CD14-positive monocyte (primary cell): ENCODE measurements around the gene GSTA2. TPM values are rescaled to one million over a fixed set of nuclear protein-coding genes. Genes with fewer than 3 reads are reported as not detected.

ENCODE experiments used
- DNase-seq, 3 donors: peaks; one replicate each; pipeline ENCODE4 v3.0.0-alpha.2; 2011 to 2022
- H2AFZ ChIP-seq: 2 replicates; pipeline ENCODE4 v1.6.0; 2012; ENCODE audit warnings: mild to moderate bottlenecking, low read depth, low read length, inconsistent platforms; ENCODE audit not compliant: insufficient read depth, poor library complexity, severe bottlenecking
- H3K27ac ChIP-seq, 2 donors: 1 replicate in 1 of 2; 2 replicates in 1 of 2; pipeline ENCODE4 v1.5.1; 2012 to 2013; ENCODE audit warnings: low read length in 2 of 2, control low read depth in 1 of 2, inconsistent platforms in 1 of 2, low read depth in 1 of 2, mild to moderate bottlenecking in 1 of 2
- H3K27me3 ChIP-seq, 2 donors: one replicate each; pipeline versions ENCODE4 v1.6.0 to v1.6.1; 2011 to 2013; ENCODE audit warnings: low read length in 2 of 2; ENCODE audit not compliant: control insufficient read depth in 2 of 2, insufficient read depth in 2 of 2
- H3K36me3 ChIP-seq, 2 donors: replicated peaks in 1 of 2; 1 replicate in 1 of 2; 2 replicates in 1 of 2; pipeline versions ENCODE4 v1.5.1 to v1.6.1; 2012 to 2013; ENCODE audit warnings: low read length in 2 of 2, control low read depth in 1 of 2, inconsistent platforms in 1 of 2, mild to moderate bottlenecking in 1 of 2; ENCODE audit not compliant: insufficient read depth in 2 of 2, control insufficient read depth in 1 of 2
- H3K4me1 ChIP-seq, 2 donors: 1 replicate in 1 of 2; 2 replicates in 1 of 2; pipeline versions ENCODE4 v1.5.1 to v1.6.1; 2012 to 2013; ENCODE audit warnings: low read length in 2 of 2, control low read depth in 1 of 2, inconsistent platforms in 1 of 2, mild to moderate bottlenecking in 1 of 2, moderate library complexity in 1 of 2; ENCODE audit not compliant: insufficient read depth in 2 of 2, control insufficient read depth in 1 of 2
- H3K4me2 ChIP-seq: replicated peaks from 2 replicates; pipeline ENCODE3; 2012; ENCODE audit warnings: low read length, moderate library complexity, mild to moderate bottlenecking; ENCODE audit not compliant: poor library complexity, severe bottlenecking; ENCODE audit errors: extremely low read depth
- H3K4me3 ChIP-seq, 3 experiments: fragments of 200-600 bp in 1 of 3; sonication (generic) in 1 of 3; replicated peaks in 1 of 3; 1 replicate in 2 of 3; 2 replicates in 1 of 3; pipeline ENCODE4 v1.5.1; 2011 to 2013; ENCODE audit warnings: low read length in 3 of 3, mild to moderate bottlenecking in 3 of 3, control low read depth in 2 of 3, low read depth in 2 of 3, inconsistent platforms in 1 of 3, moderate library complexity in 1 of 3
- H3K79me2 ChIP-seq: 2 replicates; pipeline ENCODE4 v1.6.0; 2012; ENCODE audit warnings: mild to moderate bottlenecking, control low read depth, inconsistent platforms, low read length, moderate library complexity; ENCODE audit not compliant: insufficient read depth
- H3K9ac ChIP-seq: 2 replicates; pipeline ENCODE4 v1.6.0; 2017; ENCODE audit warnings: low read length, mild to moderate bottlenecking; ENCODE audit not compliant: insufficient read depth, poor library complexity, severe bottlenecking
- H3K9me3 ChIP-seq, 2 donors: replicated peaks in 1 of 2; 1 replicate in 1 of 2; 2 replicates in 1 of 2; pipeline versions ENCODE4 v1.5.1 to v1.6.1; 2012 to 2013; ENCODE audit warnings: low read length in 2 of 2, control low read depth in 1 of 2; ENCODE audit not compliant: control insufficient read depth in 1 of 2, insufficient read depth in 1 of 2
- H4K20me1 ChIP-seq: 2 replicates; pipeline ENCODE4 v1.6.0; 2012; ENCODE audit warnings: mild to moderate bottlenecking, low read length, control low read depth, moderate library complexity; ENCODE audit not compliant: insufficient read depth
- H3K27ac Mint-ChIP-seq, 7 donors: one replicate each; pipeline ENCODE4 v1.8.0; 2020; ENCODE audit warnings: mild to moderate bottlenecking in 7 of 7, mixed read lengths in 7 of 7, moderate library complexity in 6 of 7, inconsistent platforms in 2 of 7
- H3K27me3 Mint-ChIP-seq, 3 donors: one replicate each; pipeline ENCODE4 v1.8.0; 2021 to 2022; ENCODE audit warnings: low read depth in 3 of 3, mild to moderate bottlenecking in 3 of 3, mixed read lengths in 3 of 3, moderate library complexity in 3 of 3, inconsistent platforms in 1 of 3
- H3K36me3 Mint-ChIP-seq, 2 donors: one replicate each; pipeline ENCODE4 v1.8.0; 2020; ENCODE audit warnings: mixed read lengths in 2 of 2, inconsistent platforms in 1 of 2, mild to moderate bottlenecking in 1 of 2
- H3K4me1 Mint-ChIP-seq: one replicate; pipeline ENCODE4 v1.8.0; 2020; ENCODE audit warnings: mild to moderate bottlenecking, mixed read lengths
- H3K4me3 Mint-ChIP-seq, 2 donors: one replicate each; pipeline ENCODE4 v1.8.0; 2020; ENCODE audit warnings: mild to moderate bottlenecking in 2 of 2, mixed read lengths in 2 of 2, moderate library complexity in 1 of 2
- H3K9me3 Mint-ChIP-seq, 7 donors: one replicate each; pipeline ENCODE4 v1.8.0; 2020 to 2022; ENCODE audit warnings: mixed read lengths in 7 of 7, mild to moderate bottlenecking in 6 of 7, moderate library complexity in 6 of 7, inconsistent platforms in 2 of 7
- CTCF ChIP-seq: fragments of 200-600 bp; IDR thresholded peaks from one replicate; pipeline ENCODE4 v1.8.0; 2022; ENCODE audit warnings: antibody characterized with exemption, mild to moderate bottlenecking
- WGBS: methylation state at CpG from one replicate; pipeline ENCODE4 v1.1.5; 2013; ENCODE audit warnings: missing lambda C conversion rate; ENCODE audit not compliant: insufficient coverage; 5-methylcytosine and 5-hydroxymethylcytosine counted together
- intact Hi-C, 2 donors: fragments of 100-400 bp; cut with micrococcal nuclease; formaldehyde crosslinking; loops; one replicate each; pipeline versions ENCODE4 v1.15.0 to v1.15.1; 2023
- polyA plus RNA-seq, 3 donors: library from polyadenylated mRNA; depleted of rRNA in 1 of 3; unstranded in 2 of 3; stranded (reverse) in 1 of 3; fragments of 300-500 nt in 2 of 3; fragments of >200 nt in 1 of 3; fragmentation: Illumina TruSeq in 2 of 3; gene quantifications; 1 replicate in 2 of 3; 2 replicates in 1 of 3; pipeline ENCODE4 v1.2.3, GENCODE V29; 2012 to 2021

Gene GSTA2
- polyA plus RNA-seq, 3 donors, result not detected

- no peaks in the 10 kb centered on the region for H3K4me1 Mint-ChIP-seq
- Histone ChIP-seq H3K36me3 (no peaks in the 10 kb centered on the region), H3K4me1 (no peaks in the 10 kb centered on the region), H3K4me2 (no peak overlapping the region), H3K9ac (no peak overlapping the region), H2AFZ (no peak overlapping the region), H3K27ac (no peak overlapping the region), H3K27me3 (no peaks in the 10 kb centered on the region), H4K20me1 (no peaks in the 10 kb centered on the region), H3K79me2 (no peaks in the 10 kb centered on the region), H3K4me3 (no peak overlapping the region), H3K9me3 (no peaks in the 10 kb centered on the region)
- peaks cover 1 to 6% (median 4%) of the 10 kb centered on the region in 3 donors for H3K27me3 Mint-ChIP-seq
- H3K36me3 Mint-ChIP-seq, result no peaks in the 10 kb centered on the region
- H3K9me3 Mint-ChIP-seq, result peaks cover 0 to 5% (median 0%) of the 10 kb centered on the region in 7 donors
- WGBS, result 80% methylated on average over 2 of the region's 2 CpGs
- intact Hi-C loops, result no loop called here
- no peak for DNase-seq
- no peak overlapping the region for H3K27ac Mint-ChIP-seq
- no peak overlapping the region for H3K4me3 Mint-ChIP-seq
- no peak for TF ChIP-seq CTCF
Measured at GRCh38 chr6:52724042-52724405, 39.3 kb downstream of the GSTA2 start.

- Mint-ChIP-seq H3K9me3 (peaks cover 0 to 5% (median 0%) of the 10 kb centered on the region in 7 donors), H3K4me1 (no peaks in the 10 kb centered on the region), H3K27ac (peak overlapping the region in 1 of 7 donors; percentile 2), H3K27me3 (peaks cover 1 to 13% (median 6%) of the 10 kb centered on the region in 3 donors), H3K4me3 (no peak overlapping the region), H3K36me3 (no peaks in the 10 kb centered on the region)
- intact Hi-C loops, result no loop called here
- WGBS, result 89% methylated on average over 1 of the region's 2 CpGs
- Histone ChIP-seq H3K9me3 (no peaks in the 10 kb centered on the region), H3K4me1 (no peaks in the 10 kb centered on the region), H3K79me2 (no peaks in the 10 kb centered on the region), H3K9ac (no peak overlapping the region), H3K36me3 (no peaks in the 10 kb centered on the region), H2AFZ (no peak overlapping the region), H3K4me3 (no peak overlapping the region), H3K27ac (no peak overlapping the region), H3K4me2 (no peak overlapping the region), H3K27me3 (no peaks in the 10 kb centered on the region), H4K20me1 (no peaks in the 10 kb centered on the region)
- TF ChIP-seq CTCF, result no peak
- DNase-seq, result no peak
Measured at GRCh38 chr6:52720321-52720720, 43.0 kb downstream of the GSTA2 start.
